ENCODE data around the gene MCM7. TPM values are rescaled to one million over a fixed set of nuclear protein-coding genes. Genes with fewer than 3 reads are reported as not detected.

MCM7 gene
- total RNA-seq, 4 donors from 2014 or later = 16.6 to 51.3 (median 26.5) TPM

GRCh38 chr7:100142461-100142860 lies 41.3 kb upstream of the MCM7 start:
- WGBS, 2 donors = 91 to 93% methylated on average over 3 of the region's 3 CpGs
- intact Hi-C loops (cut with DNase I) = no loop called here
- no peak for DNase-seq
- peaks cover 0 to 7% of the 10 kb centered on the region in 2 donors for H3K4me1 ChIP-seq
- H3K27ac ChIP-seq = no peak overlapping the region
- no peaks in the 10 kb centered on the region for H3K9me3 ChIP-seq
- H3K36me3 ChIP-seq = no peaks in the 10 kb centered on the region
- TF ChIP-seq POLR2A (IDR thresholded peaks at IDR 0.05) (no peak), CTCF (IDR thresholded peaks at IDR 0.05) (no peak)
- H3K27me3 ChIP-seq = no peaks in the 10 kb centered on the region
- H3K4me3 ChIP-seq (replicated peaks in 1 of 3) = no peak overlapping the region

- TF ChIP-seq CTCF (IDR thresholded peaks at IDR 0.05) (no peak), POLR2A (IDR thresholded peaks at IDR 0.05) (no peak)
- Histone ChIP-seq H3K27ac (no peak overlapping the region), H3K4me1 (peaks cover 0 to 7% of the 10 kb centered on the region in 2 donors), H3K27me3 (no peaks in the 10 kb centered on the region), H3K36me3 (no peaks in the 10 kb centered on the region), H3K4me3 (replicated peaks in 1 of 3) (no peak overlapping the region), H3K9me3 (no peaks in the 10 kb centered on the region)
- intact Hi-C loops (cut with DNase I) = no loop called here
- 70 to 84% methylated on average over 3 of the region's 3 CpGs for WGBS, 2 donors
- DNase-seq = no peak
Observed at GRCh38 chr7:100141555-100141949, 40.4 kb upstream of the MCM7 start.

- Histone ChIP-seq H3K27ac (no peak overlapping the region), H3K9me3 (no peaks in the 10 kb centered on the region), H3K36me3 (no peaks in the 10 kb centered on the region), H3K4me3 (replicated peaks in 1 of 3) (no peak overlapping the region), H3K27me3 (no peaks in the 10 kb centered on the region), H3K4me1 (peaks cover 0 to 7% of the 10 kb centered on the region in 2 donors)
- 73 to 77% methylated on average over 13 of the region's 13 CpGs for WGBS, 2 donors
- no peak for DNase-seq
- no peak for TF ChIP-seq CTCF (IDR thresholded peaks at IDR 0.05)
- intact Hi-C loops (cut with DNase I) = no loop called here
Observed at GRCh38 chr7:100137851-100138760, 36.9 kb upstream of the MCM7 start.

- peak; percentile 41 to 42 for DNase-seq
- WGBS, 2 donors = 32 to 38% methylated on average over 3 of the region's 3 CpGs
- Histone ChIP-seq H3K27me3 (no peaks in the 10 kb centered on the region), H3K4me3 (replicated peaks in 1 of 3) (no peak overlapping the region), H3K4me1 (peaks cover 0 to 11% of the 10 kb centered on the region in 2 donors), H3K9me3 (no peaks in the 10 kb centered on the region), H3K36me3 (no peaks in the 10 kb centered on the region), H3K27ac (no peak overlapping the region)
- TF ChIP-seq CTCF (IDR thresholded peaks at IDR 0.05) = peak in 5 of 6 experiments; percentile 26 to 72 (median 45)
- TF ChIP-seq POLR2A (IDR thresholded peaks at IDR 0.05) = no peak
- intact Hi-C loops (cut with DNase I) = loop anchor here (5.0 kb wide), 1 partner anchor 155 kb away; the partner anchor contains the start of gene AZGP1
Observed at GRCh38 chr7:100132697-100133151, 31.5 kb upstream of the MCM7 start.

- intact Hi-C loops (cut with DNase I) = loop anchor here (5.0 kb wide), 1 partner anchor 155 kb away; the partner anchor contains the start of gene AZGP1
- 64 to 71% methylated on average over 7 of the region's 7 CpGs for WGBS, 2 donors
- no peak for TF ChIP-seq CTCF (IDR thresholded peaks at IDR 0.05)
- TF ChIP-seq POLR2A (IDR thresholded peaks at IDR 0.05) = no peak
Observed at GRCh38 chr7:100132126-100132525, 30.9 kb upstream of the MCM7 start.

More at GRCh38 chr7:100132126-100132525, 30.9 kb upstream of the MCM7 start:
- H3K27me3 ChIP-seq = no peaks in the 10 kb centered on the region
- no peak overlapping the region for H3K4me3 ChIP-seq (replicated peaks in 1 of 3)
- H3K9me3 ChIP-seq = no peaks in the 10 kb centered on the region
- DNase-seq = no peak
- H3K27ac ChIP-seq = no peak overlapping the region
- no peaks in the 10 kb centered on the region for H3K36me3 ChIP-seq
- peaks cover 0 to 10% of the 10 kb centered on the region in 2 donors for H3K4me1 ChIP-seq

Measured in thyroid gland (tissue), 4 donors.